Endothelial cell of umbilical vein (primary cell): ENCODE data around the gene KLHL6. TPM values are rescaled to one million over a fixed set of nuclear protein-coding genes. Genes with fewer than 3 reads are reported as not detected.
"Not testable (repeated sequence)": the region's sequence is repeated elsewhere in the genome, so short reads cannot be mapped to it uniquely, and the experiment has no call there.

Source experiments
- BruUV-seq: library from RNA; stranded (reverse); fragments of 400-500 nt; replicated peaks from 2 replicates; lab custom pipeline; 2021; lab: Mats Ljungman, UMichigan
- CTCF ChIA-PET: fragments of 300-600, 350-600 bp; sonication (Branson Sonifier 250); formaldehyde crosslinking; loops from one replicate; lab custom pipeline; 2021; ENCODE audit warnings: antibody characterized with exemption, inconsistent platforms; lab: Charles Lee
- POLR2A ChIA-PET: fragments of 300-600, 350-600 bp; sonication (Branson Sonifier 250); formaldehyde crosslinking; loops from one replicate; lab custom pipeline; 2021; ENCODE audit warnings: antibody characterized with exemption, inconsistent platforms; lab: Charles Lee
- DNase-seq: peaks from one replicate; pipeline ENCODE4 v3.0.0-alpha.2; 2011; ENCODE audit warnings: low read depth, low spot score
- FAIRE-seq: peaks from 2 replicates; lab custom pipeline; 2011; peaks lifted over from hg19 to GRCh38; lab: Jason Lieb, UNC
- H2AFZ ChIP-seq: 2 replicates; pipeline ENCODE4 v1.6.0; 2012; ENCODE audit warnings: low read depth, low read length, control low read depth, inconsistent platforms
- H3K27ac ChIP-seq: 2 replicates; pipeline ENCODE4 v1.5.1; 2011; ENCODE audit warnings: low read depth, mild to moderate bottlenecking, control low read depth, low read length, moderate library complexity; ENCODE audit not compliant: insufficient read depth
- H3K27me3 ChIP-seq, 2 experiments: 2 replicates each; pipeline versions ENCODE4 v1.6.0 to v1.6.1; 2011; ENCODE audit warnings: low read length in 2 of 2, mixed read lengths in 1 of 2; ENCODE audit not compliant: control insufficient read depth in 2 of 2, insufficient read depth in 2 of 2
- H3K36me3 ChIP-seq, 2 experiments: 2 replicates in 1 of 2; 3 replicates in 1 of 2; pipeline ENCODE4 v1.5.1; 2011; ENCODE audit warnings: low read length in 2 of 2, mild to moderate bottlenecking in 1 of 2, moderate library complexity in 1 of 2; ENCODE audit not compliant: control insufficient read depth in 2 of 2, insufficient read depth in 2 of 2; ENCODE audit errors: extremely low read depth in 1 of 2
- H3K4me1 ChIP-seq: 3 replicates; pipeline ENCODE4 v1.5.1; 2011; ENCODE audit warnings: mild to moderate bottlenecking, low read length; ENCODE audit not compliant: control insufficient read depth, insufficient read depth; ENCODE audit errors: extremely low read depth
- H3K4me2 ChIP-seq: 2 replicates; pipeline ENCODE4 v1.6.1; 2011; ENCODE audit warnings: low read length, control low read depth, mixed read lengths; ENCODE audit not compliant: insufficient read depth
- H3K4me3 ChIP-seq, 3 experiments: fragments of 200-600 bp in 1 of 3; sonication (generic), shearing (Covaris generic) in 1 of 3; replicated peaks in 1 of 3; 2 replicates each; pipeline ENCODE4 v1.5.1; 2011 to 2016; ENCODE audit warnings: control low read depth in 3 of 3, low read length in 3 of 3, mild to moderate bottlenecking in 2 of 3, inconsistent platforms in 1 of 3, low read depth in 1 of 3, moderate library complexity in 1 of 3; ENCODE audit not compliant: insufficient read depth in 1 of 3
- H3K79me2 ChIP-seq: 2 replicates; pipeline ENCODE4 v1.6.0; 2012; ENCODE audit warnings: low read length, inconsistent platforms; ENCODE audit not compliant: control insufficient read depth, insufficient read depth
- H3K9ac ChIP-seq: replicated peaks from 2 replicates; pipeline ENCODE3; 2011; ENCODE audit warnings: low read length, control low read depth; ENCODE audit not compliant: insufficient read depth; ENCODE audit errors: extremely low read depth
- H3K9me1 ChIP-seq: replicated peaks from 3 replicates; pipeline ENCODE4 v1.6.0; 2011; ENCODE audit warnings: mild to moderate bottlenecking, low read length; ENCODE audit not compliant: control insufficient read depth, insufficient read depth; ENCODE audit errors: extremely low read depth
- H3K9me3 ChIP-seq: replicated peaks from 2 replicates; pipeline ENCODE4 v1.5.1; 2012; ENCODE audit warnings: low read length, inconsistent platforms; ENCODE audit not compliant: control insufficient read depth, insufficient read depth
- H4K20me1 ChIP-seq: replicated peaks from 2 replicates; pipeline ENCODE3; 2011; ENCODE audit warnings: mild to moderate bottlenecking, low read length; ENCODE audit not compliant: control insufficient read depth, insufficient read depth; ENCODE audit errors: extremely low read depth
- EZH2 ChIP-seq: IDR thresholded peaks from 2 replicates; pipeline ENCODE4 v1.6.1; 2012; ENCODE audit warnings: borderline replicate concordance, low read depth, mild to moderate bottlenecking, moderate library complexity, low read length, inconsistent platforms; ENCODE audit not compliant: severe bottlenecking
- FOS ChIP-seq: IDR thresholded peaks from 2 replicates; pipeline ENCODE4 v1.6.1; 2011; ENCODE audit warnings: mild to moderate bottlenecking, low read length, moderate library complexity, borderline replicate concordance; ENCODE audit not compliant: insufficient read depth
- GATA2 ChIP-seq: IDR thresholded peaks from 2 replicates; pipeline ENCODE4 v1.7.0; 2011; ENCODE audit warnings: low read depth, mild to moderate bottlenecking, moderate library complexity, mixed read lengths, low read length; ENCODE audit not compliant: insufficient read length, insufficient read depth
- JUN ChIP-seq: IDR thresholded peaks from 2 replicates; pipeline ENCODE4 v1.6.1; 2011; ENCODE audit warnings: borderline replicate concordance, low read depth; ENCODE audit not compliant: insufficient read length, insufficient read depth
- MYC ChIP-seq: IDR thresholded peaks from one replicate; pipeline ENCODE4 v1.6.1; 2011; ENCODE audit warnings: mild to moderate bottlenecking, low read depth, low read length
- POLR2A ChIP-seq: IDR thresholded peaks from 2 replicates; pipeline ENCODE4 v1.6.1; 2012; ENCODE audit warnings: low read depth, mild to moderate bottlenecking, control low read depth, low read length
- POLR2AphosphoS5 ChIP-seq: IDR thresholded peaks from 2 replicates; pipeline ENCODE4 v1.6.1; 2012; ENCODE audit warnings: low read depth, mild to moderate bottlenecking, control low read depth, low read length, moderate library complexity; ENCODE audit not compliant: insufficient read depth
- dilution Hi-C: fragments of 300-500 bp; cut with MboI; formaldehyde crosslinking; loops from one replicate; pipeline ENCODE4 v1.15.0; 2019; ENCODE audit warnings: low sequenced_read_pairs; ENCODE audit not compliant: extremely low pct_ligation_motif_present
- intact Hi-C: fragments of 100-400 bp; cut with micrococcal nuclease; formaldehyde crosslinking; loops from one replicate; pipeline ENCODE4 v1.10.0; 2022
- polyA plus RNA-seq, 4 experiments: library from polyadenylated mRNA; depleted of rRNA in 3 of 4; stranded (reverse) in 3 of 4; unstranded in 1 of 4; fragments of >200 nt; gene quantifications; 2 replicates each; pipeline versions ENCODE4 v1.2.1 to v1.2.3, GENCODE V29; 2011 to 2012; ENCODE audit warnings: missing spikeins in 1 of 4
- total RNA-seq: library from RNA; stranded (reverse); gene quantifications from 2 replicates; pipeline ENCODE4 v1.2.3, GENCODE V29; 2021
- TF ChIP-seq, protein P1 (sequence below): IDR thresholded peaks from 2 replicates; pipeline ENCODE4 v1.6.1; 2011; ENCODE audit not compliant: insufficient read depth, insufficient read length
- TF ChIP-seq, protein P2 (sequence below), 2 donors: IDR thresholded peaks; 1 replicate in 1 of 2; 2 replicates in 1 of 2; pipeline ENCODE4 v1.5.1; 2011; ENCODE audit warnings: low read length in 2 of 2, mild to moderate bottlenecking in 2 of 2, moderate library complexity in 2 of 2, control low read depth in 1 of 2, inconsistent platforms in 1 of 2, low read depth in 1 of 2; ENCODE audit not compliant: insufficient read depth in 1 of 2; ENCODE audit errors: extremely low read depth in 1 of 2

Gene KLHL6
- total and polyA plus RNA-seq, 2 donors (not counting 3 experiments of a cell fraction or from before 2014, with no cell fraction given) = 5.7 to 12.6 TPM

DNA sequence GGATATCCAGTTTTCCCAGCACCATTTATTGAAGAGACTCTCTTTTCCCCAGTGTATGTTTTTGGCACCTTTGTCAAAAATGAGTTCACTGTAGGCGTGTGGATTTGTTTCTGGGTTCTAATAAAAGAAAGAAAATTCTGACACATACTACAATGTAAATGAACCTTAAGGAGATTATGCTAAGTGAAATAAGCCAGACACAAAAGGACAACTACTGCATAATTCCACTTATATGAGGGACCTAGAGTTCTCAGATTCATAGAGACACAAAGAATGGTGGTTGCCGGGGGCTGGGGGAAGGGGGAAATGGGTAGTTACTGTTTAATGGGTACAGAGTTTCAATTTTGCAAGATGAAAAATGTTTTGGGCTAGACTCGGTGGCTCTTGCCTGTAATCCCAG lies 14.7 kb upstream of the KLHL6 start:
- dilution Hi-C loops, H3K27me3 ChIP-seq, DNase-seq, CTCF ChIA-PET, H3K9me3 ChIP-seq, H3K9ac ChIP-seq, H3K9me1 ChIP-seq, H3K4me3 ChIP-seq, BruUV-seq, H3K27ac ChIP-seq, H3K36me3 ChIP-seq, FAIRE-seq, H3K4me2 ChIP-seq, intact Hi-C loops, H4K20me1 ChIP-seq, H2AFZ ChIP-seq, H3K79me2 ChIP-seq, H3K4me1 ChIP-seq, POLR2A ChIA-PET: not testable (repeated sequence)

DNA sequence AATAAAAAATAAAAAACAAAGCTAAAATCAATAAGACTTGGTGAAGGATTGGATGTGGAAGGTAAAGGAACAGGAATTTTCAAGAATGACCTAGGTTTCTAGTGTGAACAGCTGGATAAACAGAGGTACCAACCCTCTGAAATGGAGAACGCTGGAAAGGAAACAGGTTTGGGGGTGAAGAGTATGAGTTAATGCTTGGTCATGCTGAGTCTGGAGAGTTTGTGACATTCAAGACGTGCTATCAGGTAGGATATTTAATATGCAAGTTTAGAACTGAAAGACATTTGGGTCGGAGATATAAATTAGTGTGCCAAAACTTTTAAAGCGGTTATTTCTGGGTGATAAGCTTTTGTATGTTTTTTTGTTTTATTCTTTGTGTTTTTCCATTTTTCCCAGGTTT lies 11.4 kb upstream of the KLHL6 start:
- Histone ChIP-seq H3K4me2 (no peak overlapping the region), H3K27ac (no peak overlapping the region), H4K20me1 (no peaks in the 10 kb centered on the region), H3K9me1 (no peaks in the 10 kb centered on the region), H3K36me3 (no peaks in the 10 kb centered on the region), H3K4me1 (peaks cover 20% of the 10 kb centered on the region), H3K27me3 (no peaks in the 10 kb centered on the region), H3K9ac (no peak overlapping the region), H3K79me2 (no peaks in the 10 kb centered on the region), H3K4me3 (no peak overlapping the region), H2AFZ (no peak overlapping the region), H3K9me3 (no peaks in the 10 kb centered on the region)
- intact Hi-C loops (no loop called here), dilution Hi-C loops (no loop called here)
- no TSS peak for BruUV-seq
- ChIA-PET CTCF (interaction anchor here (1.0 to 1.1 kb wide), 2 partner anchors 37 to 74 kb away, joined by 3 read pairs; no protein-coding TSS in a partner anchor), POLR2A (no interaction called here)
- DNase-seq = no peak
- TF ChIP-seq MYC (no peak), GATA2 (no peak), POLR2AphosphoS5 (no peak), FOS (no peak), JUN (no peak), POLR2A (no peak), EZH2 (no peak)
- TF ChIP-seq, protein P1, sequence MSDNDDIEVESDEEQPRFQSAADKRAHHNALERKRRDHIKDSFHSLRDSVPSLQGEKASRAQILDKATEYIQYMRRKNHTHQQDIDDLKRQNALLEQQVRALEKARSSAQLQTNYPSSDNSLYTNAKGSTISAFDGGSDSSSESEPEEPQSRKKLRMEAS = no peak
- TF ChIP-seq, protein P2, sequence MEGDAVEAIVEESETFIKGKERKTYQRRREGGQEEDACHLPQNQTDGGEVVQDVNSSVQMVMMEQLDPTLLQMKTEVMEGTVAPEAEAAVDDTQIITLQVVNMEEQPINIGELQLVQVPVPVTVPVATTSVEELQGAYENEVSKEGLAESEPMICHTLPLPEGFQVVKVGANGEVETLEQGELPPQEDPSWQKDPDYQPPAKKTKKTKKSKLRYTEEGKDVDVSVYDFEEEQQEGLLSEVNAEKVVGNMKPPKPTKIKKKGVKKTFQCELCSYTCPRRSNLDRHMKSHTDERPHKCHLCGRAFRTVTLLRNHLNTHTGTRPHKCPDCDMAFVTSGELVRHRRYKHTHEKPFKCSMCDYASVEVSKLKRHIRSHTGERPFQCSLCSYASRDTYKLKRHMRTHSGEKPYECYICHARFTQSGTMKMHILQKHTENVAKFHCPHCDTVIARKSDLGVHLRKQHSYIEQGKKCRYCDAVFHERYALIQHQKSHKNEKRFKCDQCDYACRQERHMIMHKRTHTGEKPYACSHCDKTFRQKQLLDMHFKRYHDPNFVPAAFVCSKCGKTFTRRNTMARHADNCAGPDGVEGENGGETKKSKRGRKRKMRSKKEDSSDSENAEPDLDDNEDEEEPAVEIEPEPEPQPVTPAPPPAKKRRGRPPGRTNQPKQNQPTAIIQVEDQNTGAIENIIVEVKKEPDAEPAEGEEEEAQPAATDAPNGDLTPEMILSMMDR (IDR thresholded peaks at IDR 0.05; ENCODE audit: extremely low read depth in 1 of 2, insufficient read depth in 1 of 2, low read depth in 1 of 2, low read length in 2 of 2) = no peak
- no peak for FAIRE-seq
